HG03354 (cell line): ENCODE measurements around the gene PCDHB11.
"Not testable (repeated sequence)": the region's sequence is repeated elsewhere in the genome, so short reads cannot be mapped to it uniquely, and the experiment has no call there.

ENCODE experiments used
- ATAC-seq: cut with Tn5 transposase; IDR thresholded peaks from one replicate; pipeline ENCODE4 v1.9.1; 2021; ENCODE audit warnings: mild to moderate bottlenecking; ENCODE audit not compliant: unreplicated experiment, poor library complexity, severe bottlenecking

Gene PCDHB11

GRCh38 chr5:141184117-141184855 lies 15.1 kb upstream of the PCDHB11 start:
- ATAC-seq, result not testable (repeated sequence)

GRCh38 chr5:141186897-141187512 lies 12.4 kb upstream of the PCDHB11 start, which contains the start of gene PCDHB9:
Gene PCDHB9, plus strand, starts transcription at chr5:141187161. Its CDS starts 158 bp downstream, at chr5:141187319.
- no peak for ATAC-seq

GRCh38 chr5:141188682-141189081 lies 10.7 kb upstream of the PCDHB11 start:
- not testable (repeated sequence) for ATAC-seq

- ATAC-seq, result not testable (repeated sequence)
These were observed 10.3 kb upstream of the PCDHB11 start for GRCh38 chr5:141189131-141189530.

GRCh38 chr5:141192110-141192725 lies 7.2 kb upstream of the PCDHB11 start, which contains the start of gene PCDHB10:
Gene PCDHB10, plus strand, starts transcription at chr5:141192353. Its CDS starts 200 bp downstream, at chr5:141192553.
- no peak for ATAC-seq

- ATAC-seq, result not testable (repeated sequence)
These were observed 5.1 kb upstream of the PCDHB11 start for GRCh38 chr5:141194332-141194731.

GRCh38 chr5:141196363-141196762 lies 3.1 kb upstream of the PCDHB11 start:
- no peak for ATAC-seq

GRCh38 chr5:141201126-141201525 lies 1.7 kb downstream of the PCDHB11 start:
- ATAC-seq, result not testable (repeated sequence)

- not testable (repeated sequence) for ATAC-seq
These were observed 2.2 kb downstream of the PCDHB11 start for GRCh38 chr5:141201646-141202045.

- ATAC-seq, result no peak
These were observed 9.1 kb downstream of the PCDHB11 start, which contains the start of gene PCDHB12 for GRCh38 chr5:141208478-141208877. Gene PCDHB12, plus strand, starts transcription at chr5:141208719. Its CDS starts 189 bp downstream, at chr5:141208908.

- ATAC-seq, result not testable (repeated sequence)
These were observed 10.9 kb downstream of the PCDHB11 start for GRCh38 chr5:141210281-141210680.

GRCh38 chr5:141210849-141211248 lies 11.4 kb downstream of the PCDHB11 start:
- not testable (repeated sequence) for ATAC-seq

GRCh38 chr5:141213656-141214339 lies 14.4 kb downstream of the PCDHB11 start, which contains the start of gene PCDHB13:
Gene PCDHB13, plus strand, starts transcription at chr5:141213919. Its CDS starts 205 bp downstream, at chr5:141214124.
- not testable (repeated sequence) for ATAC-seq

GRCh38 chr5:141214583-141214982 lies 15.2 kb downstream of the PCDHB11 start:
- not testable (repeated sequence) for ATAC-seq

- not testable (repeated sequence) for ATAC-seq
These were observed 16.1 kb downstream of the PCDHB11 start for GRCh38 chr5:141215504-141215903.

GRCh38 chr5:141216035-141216434 lies 16.6 kb downstream of the PCDHB11 start:
- not testable (repeated sequence) for ATAC-seq

GRCh38 chr5:141223112-141223783 lies 23.8 kb downstream of the PCDHB11 start, which contains the start of gene PCDHB14:
Gene PCDHB14, plus strand, starts transcription at chr5:141223343. Its CDS starts 163 bp downstream, at chr5:141223506.
- ATAC-seq, result no peak

- not testable (repeated sequence) for ATAC-seq
These were observed 25.4 kb downstream of the PCDHB11 start for GRCh38 chr5:141224844-141225243.

- not testable (repeated sequence) for ATAC-seq
These were observed 26.0 kb downstream of the PCDHB11 start for GRCh38 chr5:141225421-141225820.
